H9 (cell line): Measurements from ENCODE around the gene TIPIN. TPM values are rescaled to one million over a fixed set of nuclear protein-coding genes. Genes with fewer than 3 reads are reported as not detected.

Source experiments
- DNase-seq: peaks from one replicate; pipeline ENCODE4 v3.0.0-alpha.2; 2017
- H2AFZ ChIP-seq: one replicate; pipeline ENCODE4 v1.6.1; 2013; ENCODE audit warnings: mild to moderate bottlenecking, low read length, control low read depth, moderate library complexity
- H2AK5ac ChIP-seq: 2 replicates; pipeline ENCODE4 v1.6.1; 2013; ENCODE audit warnings: low read length, control low read depth, mixed read lengths; ENCODE audit not compliant: insufficient read length
- H2BK120ac ChIP-seq: one replicate; pipeline ENCODE4 v1.6.1; 2013; ENCODE audit warnings: low read depth, mild to moderate bottlenecking, low read length, control low read depth, inconsistent platforms; ENCODE audit not compliant: poor library complexity, severe bottlenecking
- H2BK12ac ChIP-seq: 2 replicates; pipeline ENCODE4 v1.6.1; 2013; ENCODE audit warnings: low read length, control low read depth, mixed read lengths, low read depth; ENCODE audit not compliant: insufficient read length
- H2BK15ac ChIP-seq: 2 replicates; pipeline ENCODE4 v1.6.1; 2013; ENCODE audit warnings: low read depth, low read length, control low read depth
- H2BK20ac ChIP-seq: one replicate; pipeline ENCODE4 v1.6.1; 2013; ENCODE audit warnings: low read depth, mild to moderate bottlenecking, low read length, control low read depth, inconsistent platforms; ENCODE audit not compliant: poor library complexity, severe bottlenecking
- H2BK5ac ChIP-seq: 2 replicates; pipeline ENCODE4 v1.6.1; 2013; ENCODE audit warnings: low read length, control low read depth, mixed read lengths; ENCODE audit not compliant: insufficient read length
- H3K14ac ChIP-seq: 2 replicates; pipeline ENCODE4 v1.6.1; 2013; ENCODE audit warnings: low read length, control low read depth; ENCODE audit not compliant: insufficient read depth
- H3K18ac ChIP-seq: 2 replicates; pipeline ENCODE4 v1.6.1; 2013; ENCODE audit warnings: low read depth, mild to moderate bottlenecking, mixed read lengths, low read length, control low read depth; ENCODE audit not compliant: insufficient read length
- H3K23ac ChIP-seq: 2 replicates; pipeline ENCODE4 v1.6.1; 2013; ENCODE audit warnings: low read length, control low read depth, mixed read lengths, low read depth; ENCODE audit not compliant: insufficient read length
- H3K23me2 ChIP-seq: 2 replicates; pipeline ENCODE4 v1.6.1; 2013; ENCODE audit warnings: low read depth, mild to moderate bottlenecking, mixed read lengths, low read length, control low read depth; ENCODE audit not compliant: insufficient read length, poor library complexity, severe bottlenecking
- H3K27ac ChIP-seq: 2 replicates; pipeline ENCODE4 v1.5.1; 2013; ENCODE audit warnings: low read length, control low read depth, mixed read lengths, low read depth; ENCODE audit not compliant: insufficient read length
- H3K27me3 ChIP-seq: 2 replicates; pipeline ENCODE4 v1.6.1; 2013; ENCODE audit warnings: low read length, control low read depth, inconsistent platforms; ENCODE audit not compliant: insufficient read depth
- H3K4ac ChIP-seq: 2 replicates; pipeline ENCODE4 v1.6.1; 2013; ENCODE audit warnings: low read depth, mild to moderate bottlenecking, control low read depth, inconsistent platforms, low read length, moderate library complexity
- H3K4me1 ChIP-seq: 2 replicates; pipeline ENCODE4 v1.6.1; 2013; ENCODE audit warnings: low read length, control low read depth, inconsistent platforms; ENCODE audit not compliant: insufficient read depth
- H3K4me2 ChIP-seq: 2 replicates; pipeline ENCODE4 v1.6.1; 2013; ENCODE audit warnings: low read length, control low read depth, mixed read lengths; ENCODE audit not compliant: insufficient read length, insufficient read depth
- H3K56ac ChIP-seq: 2 replicates; pipeline ENCODE4 v1.6.1; 2013; ENCODE audit warnings: low read depth, mild to moderate bottlenecking, mixed read lengths, low read length, control low read depth; ENCODE audit not compliant: insufficient read length
- H3K79me1 ChIP-seq: 2 replicates; pipeline ENCODE4 v1.6.1; 2013; ENCODE audit warnings: low read depth, mild to moderate bottlenecking, moderate library complexity, low read length, control low read depth, inconsistent platforms; ENCODE audit not compliant: insufficient read depth, poor library complexity, severe bottlenecking
- H3K79me2 ChIP-seq: 2 replicates; pipeline ENCODE4 v1.6.1; 2013; ENCODE audit warnings: low read length, control low read depth, inconsistent platforms; ENCODE audit not compliant: insufficient read depth
- H3K9ac ChIP-seq: 2 replicates; pipeline ENCODE4 v1.6.1; 2013; ENCODE audit warnings: low read length, control low read depth, mixed read lengths; ENCODE audit not compliant: insufficient read length; ENCODE audit errors: extremely low read depth
- H3K9me3 ChIP-seq: one replicate; pipeline ENCODE4 v1.6.1; 2013; ENCODE audit warnings: low read depth, low read length, inconsistent platforms; ENCODE audit not compliant: control insufficient read depth
- H3T11ph ChIP-seq: one replicate; pipeline ENCODE4 v1.6.1; 2013; ENCODE audit warnings: mild to moderate bottlenecking, low read length, control low read depth, inconsistent platforms
- H4K20me1 ChIP-seq: one replicate; pipeline ENCODE4 v1.6.1; 2013; ENCODE audit not compliant: control insufficient read depth, insufficient read length, insufficient read depth
- H4K5ac ChIP-seq: 2 replicates; pipeline ENCODE4 v1.6.1; 2013; ENCODE audit warnings: low read depth, mild to moderate bottlenecking, mixed read lengths, low read length, control low read depth; ENCODE audit not compliant: insufficient read length
- H4K8ac ChIP-seq: replicated peaks from 2 replicates; pipeline ENCODE4 v1.6.1; 2013; ENCODE audit warnings: low read length, control low read depth, mixed read lengths, low read depth; ENCODE audit not compliant: insufficient read length
- H4K91ac ChIP-seq: 2 replicates; pipeline ENCODE4 v1.6.1; 2013; ENCODE audit warnings: low read depth, mild to moderate bottlenecking, moderate library complexity, mixed read lengths, low read length, control low read depth; ENCODE audit not compliant: insufficient read length
- H3K27ac Mint-ChIP-seq, 3 experiments: 2 replicates in 2 of 3; 3 replicates in 1 of 3; pipeline ENCODE4 v1.8.0; 2020 to 2021; ENCODE audit warnings: mixed read lengths in 3 of 3, mild to moderate bottlenecking in 1 of 3, moderate library complexity in 1 of 3
- H3K27me3 Mint-ChIP-seq: 2 replicates; pipeline ENCODE4 v1.8.0; 2021; ENCODE audit warnings: low read depth, mild to moderate bottlenecking, moderate library complexity, mixed read lengths
- H3K36me3 Mint-ChIP-seq, 3 experiments: 2 replicates in 2 of 3; 3 replicates in 1 of 3; pipeline ENCODE4 v1.8.0; 2020 to 2021; ENCODE audit warnings: low read depth in 3 of 3, mixed read lengths in 3 of 3; ENCODE audit not compliant: insufficient read depth in 1 of 3
- H3K4me1 Mint-ChIP-seq, 2 experiments: 2 replicates each; pipeline ENCODE4 v1.8.0; 2020; ENCODE audit warnings: mixed read lengths in 2 of 2
- H3K4me3 Mint-ChIP-seq, 2 experiments: 2 replicates in 1 of 2; 3 replicates in 1 of 2; pipeline ENCODE4 v1.8.0; 2020 to 2021; ENCODE audit warnings: mild to moderate bottlenecking in 2 of 2, mixed read lengths in 2 of 2, moderate library complexity in 1 of 2
- H3K9me3 Mint-ChIP-seq, 2 experiments: 2 replicates in 1 of 2; 3 replicates in 1 of 2; pipeline ENCODE4 v1.8.0; 2020; ENCODE audit warnings: mild to moderate bottlenecking in 2 of 2, mixed read lengths in 2 of 2, moderate library complexity in 1 of 2
- WGBS: extraction: QIAGEN DNeasy Blood & Tissue Kit; methylation state at CpG from one replicate; pipeline ENCODE4 v1.1.7; 2013; ENCODE audit warnings: missing lambda C conversion rate, low lambda C conversion rate, mixed read lengths; ENCODE audit not compliant: insufficient read length; ENCODE audit errors: extremely low coverage; 5-methylcytosine and 5-hydroxymethylcytosine counted together
- total RNA-seq: library from RNA; stranded (reverse); gene quantifications from 2 replicates; pipeline ENCODE4 v1.2.1, GENCODE V29; 2021
- TF ChIP-seq, protein P1 (sequence below): fragments of 200-600 bp; sonication (generic); conservative IDR thresholded peaks from 3 replicates; pipeline ENCODE4 v1.8.0; 2021; ENCODE audit warnings: antibody characterized with exemption, mild to moderate bottlenecking

TIPIN gene
- total RNA-seq, 1 experiment from 2014 or later: 26.9 TPM

DNA sequence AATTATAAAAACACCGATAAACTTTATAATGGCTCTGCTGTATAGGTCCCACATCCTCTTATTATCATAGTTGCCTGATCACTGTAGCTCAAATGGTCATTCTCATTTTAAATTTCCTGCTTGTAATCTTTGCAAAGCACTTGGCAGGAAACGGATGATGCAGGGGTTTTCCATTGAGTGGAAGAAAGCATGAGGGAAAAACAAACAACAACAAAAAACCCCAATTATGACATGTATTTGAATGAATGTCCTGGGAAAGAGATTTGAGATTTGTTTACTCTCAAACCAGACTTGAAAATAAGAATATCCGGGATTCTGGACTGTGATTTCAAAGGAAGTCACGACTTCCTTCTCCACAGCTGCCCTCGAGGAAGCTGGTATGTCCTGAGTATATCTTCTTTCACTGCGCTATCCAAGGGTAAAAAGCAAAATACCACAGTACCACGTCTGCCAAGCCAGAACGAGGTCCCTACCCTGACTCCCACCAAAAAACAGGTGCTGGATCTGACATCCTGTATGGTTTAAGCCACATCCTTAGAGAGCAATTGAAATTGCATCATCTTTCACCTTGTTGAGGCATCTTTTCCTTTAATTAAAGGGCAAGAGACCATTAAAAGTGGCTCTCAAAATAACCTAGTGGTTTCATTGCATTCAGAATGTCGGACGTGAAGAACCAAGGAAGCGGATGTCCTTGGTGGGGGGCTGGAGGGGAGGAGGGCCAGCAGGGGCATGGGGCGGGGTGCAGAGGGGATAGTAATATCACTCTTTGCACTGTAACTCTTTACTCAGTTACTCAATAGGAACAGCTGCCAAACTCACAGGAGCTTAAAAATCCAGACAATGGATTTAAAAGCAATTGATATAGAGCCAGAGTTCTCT is 13.5 kb upstream of the TIPIN start:
- Histone ChIP-seq H2BK12ac (no peak overlapping the region), H2BK5ac (no peak overlapping the region), H4K91ac (no peak overlapping the region), H3K79me2 (no peaks in the 10 kb centered on the region), H3K27me3 (no peaks in the 10 kb centered on the region), H3K9me3 (no peaks in the 10 kb centered on the region), H2BK15ac (no peak overlapping the region), H4K20me1 (no peaks in the 10 kb centered on the region), H3T11ph (no peak overlapping the region), H3K4me2 (no peak overlapping the region), H2AFZ (no peak overlapping the region), H4K8ac (no peak overlapping the region), H3K79me1 (no peaks in the 10 kb centered on the region), H3K56ac (no peak overlapping the region), H4K5ac (no peak overlapping the region), H2BK120ac (no peak overlapping the region), H3K4me1 (no peaks in the 10 kb centered on the region; the same call in 1 of the 2 replicates), H2BK20ac (no peak overlapping the region), H3K14ac (no peak overlapping the region), H3K4ac (no peak overlapping the region), H3K23ac (no peak overlapping the region), H2AK5ac (no peak overlapping the region), H3K23me2 (no peaks in the 10 kb centered on the region), H3K18ac (no peak overlapping the region), H3K9ac (no peak overlapping the region), H3K27ac (no peak overlapping the region)
- no CpG with 5 or more reads among the region's 12 CpGs for WGBS
- Mint-ChIP-seq H3K9me3 (peaks cover 3 to 8% of the 10 kb centered on the region in 2 experiments; a peak in 4 of 5 replicates), H3K36me3 (no peaks in the 10 kb centered on the region; a peak in 1 of 7 replicates), H3K27ac (peak overlapping the region; percentile 84 to 88 (median 86); a peak in 5 of 7 replicates), H3K27me3 (no peaks in the 10 kb centered on the region), H3K4me1 (peaks cover 7 to 12% of the 10 kb centered on the region in 2 experiments), H3K4me3 (no peak overlapping the region)
- TF ChIP-seq, protein P1, sequence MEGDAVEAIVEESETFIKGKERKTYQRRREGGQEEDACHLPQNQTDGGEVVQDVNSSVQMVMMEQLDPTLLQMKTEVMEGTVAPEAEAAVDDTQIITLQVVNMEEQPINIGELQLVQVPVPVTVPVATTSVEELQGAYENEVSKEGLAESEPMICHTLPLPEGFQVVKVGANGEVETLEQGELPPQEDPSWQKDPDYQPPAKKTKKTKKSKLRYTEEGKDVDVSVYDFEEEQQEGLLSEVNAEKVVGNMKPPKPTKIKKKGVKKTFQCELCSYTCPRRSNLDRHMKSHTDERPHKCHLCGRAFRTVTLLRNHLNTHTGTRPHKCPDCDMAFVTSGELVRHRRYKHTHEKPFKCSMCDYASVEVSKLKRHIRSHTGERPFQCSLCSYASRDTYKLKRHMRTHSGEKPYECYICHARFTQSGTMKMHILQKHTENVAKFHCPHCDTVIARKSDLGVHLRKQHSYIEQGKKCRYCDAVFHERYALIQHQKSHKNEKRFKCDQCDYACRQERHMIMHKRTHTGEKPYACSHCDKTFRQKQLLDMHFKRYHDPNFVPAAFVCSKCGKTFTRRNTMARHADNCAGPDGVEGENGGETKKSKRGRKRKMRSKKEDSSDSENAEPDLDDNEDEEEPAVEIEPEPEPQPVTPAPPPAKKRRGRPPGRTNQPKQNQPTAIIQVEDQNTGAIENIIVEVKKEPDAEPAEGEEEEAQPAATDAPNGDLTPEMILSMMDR: no peak
- DNase-seq: no peak
